Inferior parietal cortex (tissue), 1 donor: ENCODE data around the gene UNC5A.
"Not testable (repeated sequence)": the region's sequence is repeated elsewhere in the genome, so short reads cannot be mapped to it uniquely, and the experiment has no call there.

Experiments used
- DNase-seq: peaks from one replicate; pipeline ENCODE4 v3.0.0-alpha.2; 2016; ENCODE audit errors: extremely low spot score

UNC5A gene

DNA sequence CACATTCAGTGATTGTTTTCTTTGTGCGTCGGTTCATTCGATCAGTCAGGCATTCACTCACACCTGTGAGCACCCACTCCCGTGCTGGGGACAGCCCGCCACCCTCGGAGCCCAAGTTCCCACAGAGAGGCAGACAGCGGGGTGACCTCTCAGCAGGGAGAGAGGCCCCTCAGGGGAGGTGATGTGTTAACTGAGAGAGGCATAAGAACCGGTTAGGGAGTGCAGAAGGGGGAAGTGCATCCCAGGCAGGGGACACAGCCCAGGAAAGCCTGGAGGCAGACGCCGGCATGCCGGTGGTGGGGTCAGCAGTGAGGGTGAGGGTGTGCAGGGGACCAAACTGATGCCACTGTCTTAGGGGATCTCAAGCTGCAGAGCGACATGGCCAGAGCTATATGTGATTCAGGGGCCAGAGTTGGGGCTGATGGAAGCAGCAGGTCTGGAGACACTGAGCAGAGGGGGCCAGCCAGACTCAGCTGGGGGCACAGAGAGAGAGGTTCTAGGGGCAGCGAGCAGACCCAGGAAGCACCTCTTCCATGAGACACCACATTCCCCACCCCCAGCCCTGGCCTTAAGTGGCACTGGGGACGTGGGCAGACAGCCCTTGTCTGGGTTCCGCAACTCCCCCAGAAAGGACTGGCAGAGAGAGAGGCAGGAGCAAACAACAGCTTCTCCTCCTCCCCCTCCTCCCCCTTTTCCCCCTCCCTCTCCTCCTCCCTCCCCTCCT lies 52.8 kb downstream of the UNC5A start:
- no peak for DNase-seq

DNA sequence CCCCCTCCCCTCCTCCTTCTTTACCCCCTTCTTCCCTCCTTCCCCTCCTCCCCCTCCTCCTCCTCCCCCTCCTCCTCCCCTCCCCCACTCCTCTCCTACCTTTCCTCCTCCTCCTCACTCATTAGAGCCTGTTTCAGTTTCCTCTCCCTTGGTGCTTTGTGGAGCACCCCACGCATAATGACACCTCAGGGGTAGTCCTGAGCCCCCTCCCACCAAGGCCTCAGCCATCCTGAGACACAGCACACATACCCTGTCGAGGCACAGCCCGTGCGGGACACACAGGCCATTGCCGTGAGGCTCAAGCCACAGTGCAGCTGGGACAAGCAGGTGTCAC lies 53.4 kb downstream of the UNC5A start:
- DNase-seq: no peak

DNA sequence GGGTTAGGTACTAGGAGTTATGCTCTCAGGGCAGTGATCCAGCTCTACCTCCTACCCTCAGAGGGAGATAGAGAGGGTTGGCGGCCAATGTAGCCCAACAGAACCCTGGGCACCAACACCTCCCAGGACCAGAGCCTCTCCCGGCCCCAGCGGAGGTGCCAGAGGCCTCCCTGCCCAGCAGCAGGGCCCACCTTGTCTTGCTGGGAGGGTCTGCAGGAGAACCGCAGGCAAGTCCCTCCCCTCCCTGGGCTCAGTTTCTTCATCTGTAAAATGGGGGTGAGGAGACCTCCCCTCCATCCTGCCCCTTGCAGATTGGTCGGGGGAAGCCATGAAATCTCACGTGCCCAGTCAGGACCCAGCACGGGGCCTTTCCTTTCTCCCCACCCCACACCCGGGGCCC lies 54.4 kb downstream of the UNC5A start:
- DNase-seq: no peak

DNA sequence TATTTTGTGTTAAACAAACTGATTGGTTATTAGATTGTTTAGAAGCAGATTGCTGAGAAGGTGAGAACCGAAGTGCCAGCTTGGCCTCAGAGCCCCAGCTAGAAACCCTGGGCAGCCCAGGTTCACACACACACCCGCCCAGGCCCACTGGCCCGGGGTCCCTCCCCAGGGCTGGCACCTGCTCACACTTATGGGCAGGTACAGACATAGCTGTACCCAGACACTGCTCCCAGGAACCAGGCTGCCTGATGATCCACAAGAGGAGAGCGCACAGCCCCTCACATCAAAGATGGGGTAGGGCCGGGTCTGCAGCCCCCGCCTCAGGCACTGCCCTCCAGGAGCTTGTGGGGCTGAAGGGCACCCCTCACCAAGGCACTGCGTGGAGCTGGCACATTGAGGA lies 55.6 kb downstream of the UNC5A start:
- no peak for DNase-seq

DNA sequence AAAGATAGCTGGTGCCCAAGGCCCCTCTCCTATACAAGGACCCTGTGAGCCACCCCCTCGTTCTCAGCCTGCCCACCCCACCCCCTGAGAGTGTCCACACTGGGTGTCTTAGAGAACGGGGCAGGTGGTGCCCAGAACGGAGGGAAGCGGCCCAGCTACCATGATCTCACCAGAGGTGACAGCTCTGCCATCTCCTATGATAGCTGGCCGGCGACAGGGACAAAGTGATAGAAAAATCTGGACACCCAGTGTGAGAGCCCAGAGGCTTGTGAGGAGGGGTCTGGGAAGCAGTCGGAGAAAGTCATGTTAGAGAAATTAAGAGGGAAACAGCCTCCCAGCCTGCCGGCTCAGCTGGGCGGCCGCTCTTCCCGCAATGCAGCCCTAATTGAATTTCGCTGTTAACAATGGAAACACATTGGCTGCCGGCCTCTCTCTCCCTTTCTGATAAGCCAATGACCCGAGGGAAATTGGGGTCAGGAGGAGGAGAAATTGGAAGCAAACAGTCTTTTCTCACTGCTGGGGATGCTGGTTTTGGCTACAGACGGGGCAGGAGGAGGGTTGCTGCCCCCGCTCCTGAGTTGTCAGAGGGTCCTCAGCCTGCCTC lies 56.5 kb downstream of the UNC5A start:
- no peak for DNase-seq

DNA sequence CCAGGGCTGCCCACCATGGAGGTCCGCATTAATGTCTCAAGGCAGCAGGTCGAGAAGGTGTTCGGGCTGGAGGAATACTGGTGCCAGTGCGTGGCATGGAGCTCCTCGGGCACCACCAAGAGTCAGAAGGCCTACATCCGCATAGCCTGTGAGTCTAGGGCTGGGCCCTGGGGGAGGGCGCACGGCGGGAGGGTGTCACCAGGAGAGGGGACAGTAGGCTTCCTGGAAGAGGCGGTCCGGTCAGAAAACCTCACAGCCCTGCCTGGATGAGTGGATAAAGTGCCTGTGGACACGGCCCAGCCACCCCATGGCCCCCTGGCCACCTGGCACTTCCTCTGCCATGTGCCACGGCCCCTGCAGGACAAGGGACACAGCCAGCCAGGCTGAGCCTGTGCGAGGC lies 57.8 kb downstream of the UNC5A start:
- DNase-seq: no peak

DNA sequence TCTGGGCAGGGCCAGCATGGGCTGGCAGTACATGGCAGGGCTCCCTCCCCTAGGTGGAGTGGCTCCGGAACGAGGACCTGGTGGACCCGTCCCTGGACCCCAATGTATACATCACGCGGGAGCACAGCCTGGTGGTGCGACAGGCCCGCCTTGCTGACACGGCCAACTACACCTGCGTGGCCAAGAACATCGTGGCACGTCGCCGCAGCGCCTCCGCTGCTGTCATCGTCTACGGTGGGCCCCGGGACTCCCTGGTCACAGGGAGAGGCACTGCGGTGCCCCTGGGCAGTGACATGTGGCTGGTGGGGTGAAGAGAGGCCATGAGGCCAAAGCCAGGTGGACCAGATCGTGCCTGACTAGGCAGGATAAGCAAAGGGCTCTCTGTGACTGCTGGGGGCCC lies 58.4 kb downstream of the UNC5A start:
- no peak for DNase-seq

DNA sequence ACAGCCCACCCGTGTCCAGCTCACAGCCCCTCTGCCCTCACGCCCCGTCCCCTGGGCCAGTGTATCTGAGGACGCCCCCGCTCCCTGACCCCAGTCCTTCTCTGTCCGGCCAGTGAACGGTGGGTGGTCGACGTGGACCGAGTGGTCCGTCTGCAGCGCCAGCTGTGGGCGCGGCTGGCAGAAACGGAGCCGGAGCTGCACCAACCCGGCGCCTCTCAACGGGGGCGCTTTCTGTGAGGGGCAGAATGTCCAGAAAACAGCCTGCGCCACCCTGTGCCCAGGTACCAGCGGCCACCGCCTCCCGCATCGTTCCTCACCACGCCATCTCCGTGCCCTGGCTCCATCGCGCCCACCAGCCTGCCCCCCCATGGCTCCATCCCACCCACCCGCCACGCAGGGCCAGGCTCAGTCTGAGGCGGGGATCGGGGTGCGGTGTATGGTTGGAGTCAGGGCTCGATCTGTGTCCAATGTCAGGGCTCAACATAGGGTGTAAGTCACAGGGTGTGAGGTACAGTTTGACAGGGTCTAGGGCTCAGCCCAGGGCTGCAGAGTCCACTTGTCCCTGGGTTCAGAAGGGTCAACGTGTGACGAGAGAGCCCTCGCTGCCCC lies 59.2 kb downstream of the UNC5A start:
- DNase-seq: no peak

DNA sequence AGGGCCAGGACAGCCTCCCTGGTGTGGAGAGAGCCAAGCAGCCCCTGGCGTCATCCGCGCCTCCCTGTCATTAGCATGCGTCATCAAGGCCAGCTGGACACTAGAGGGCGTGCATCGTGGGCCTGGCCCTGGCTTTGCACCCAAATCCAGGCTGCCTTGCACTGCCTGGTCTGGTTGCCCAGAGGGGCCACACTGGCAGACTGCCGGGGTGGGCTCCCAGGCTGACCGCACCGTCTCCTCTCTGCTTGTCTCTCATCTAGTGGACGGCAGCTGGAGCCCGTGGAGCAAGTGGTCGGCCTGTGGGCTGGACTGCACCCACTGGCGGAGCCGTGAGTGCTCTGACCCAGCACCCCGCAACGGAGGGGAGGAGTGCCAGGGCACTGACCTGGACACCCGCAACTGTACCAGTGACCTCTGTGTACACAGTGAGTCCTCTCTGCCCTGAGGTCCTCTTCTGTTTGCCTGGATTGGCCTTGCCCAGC lies 59.8 kb downstream of the UNC5A start:
- no peak for DNase-seq

DNA sequence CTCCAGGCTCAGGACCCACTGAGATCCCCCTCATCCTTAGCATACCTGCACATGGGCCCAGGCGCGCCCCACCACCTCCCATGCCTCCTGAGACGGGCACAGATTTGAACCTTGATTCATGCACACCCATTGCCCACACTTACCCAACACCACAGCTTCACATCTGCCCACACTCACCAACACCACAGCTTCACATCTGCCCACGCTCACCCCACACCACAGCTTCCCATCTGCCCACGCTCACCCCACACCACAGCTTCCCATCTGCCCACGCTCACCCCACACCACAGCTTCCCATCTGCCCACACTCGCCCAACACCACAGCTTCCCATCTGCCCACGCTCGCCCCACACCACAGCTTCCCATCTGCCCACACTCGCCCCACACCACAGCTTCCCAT lies 60.3 kb downstream of the UNC5A start:
- not testable (repeated sequence) for DNase-seq

DNA sequence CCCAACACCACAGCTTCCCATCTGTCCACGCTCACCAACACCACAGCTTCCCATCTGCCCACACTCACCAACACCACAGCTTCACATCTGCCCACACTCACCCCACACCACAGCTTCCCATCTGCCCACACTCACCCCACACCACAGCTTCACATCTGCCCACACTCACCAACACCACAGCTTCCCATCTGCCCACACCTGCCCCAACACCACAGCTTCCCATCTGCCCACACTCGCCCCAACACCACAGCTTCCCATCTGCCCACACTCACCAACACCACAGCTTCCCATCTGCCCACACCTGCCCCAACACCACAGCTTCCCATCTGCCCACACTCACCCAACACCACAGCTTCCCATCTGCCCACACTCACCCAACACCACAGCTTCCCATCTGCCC lies 62.2 kb downstream of the UNC5A start:
- not testable (repeated sequence) for DNase-seq

DNA sequence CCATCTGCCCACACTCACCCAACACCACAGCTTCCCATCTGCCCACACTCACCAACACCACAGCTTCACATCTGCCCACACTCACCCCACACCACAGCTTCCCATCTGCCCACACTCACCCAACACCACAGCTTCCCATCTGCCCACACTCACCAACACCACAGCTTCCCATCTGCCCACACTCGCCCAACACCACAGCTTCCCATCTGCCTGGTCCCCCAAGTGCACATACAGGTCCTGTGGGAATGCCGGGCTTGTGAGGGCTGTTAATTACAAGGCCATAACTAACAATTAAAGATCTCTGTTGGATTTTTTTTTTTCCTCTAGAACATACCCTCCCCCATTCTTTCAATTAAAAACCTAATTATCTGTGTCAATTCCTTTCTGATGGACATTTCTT lies 62.7 kb downstream of the UNC5A start:
- DNase-seq: not testable (repeated sequence)

DNA sequence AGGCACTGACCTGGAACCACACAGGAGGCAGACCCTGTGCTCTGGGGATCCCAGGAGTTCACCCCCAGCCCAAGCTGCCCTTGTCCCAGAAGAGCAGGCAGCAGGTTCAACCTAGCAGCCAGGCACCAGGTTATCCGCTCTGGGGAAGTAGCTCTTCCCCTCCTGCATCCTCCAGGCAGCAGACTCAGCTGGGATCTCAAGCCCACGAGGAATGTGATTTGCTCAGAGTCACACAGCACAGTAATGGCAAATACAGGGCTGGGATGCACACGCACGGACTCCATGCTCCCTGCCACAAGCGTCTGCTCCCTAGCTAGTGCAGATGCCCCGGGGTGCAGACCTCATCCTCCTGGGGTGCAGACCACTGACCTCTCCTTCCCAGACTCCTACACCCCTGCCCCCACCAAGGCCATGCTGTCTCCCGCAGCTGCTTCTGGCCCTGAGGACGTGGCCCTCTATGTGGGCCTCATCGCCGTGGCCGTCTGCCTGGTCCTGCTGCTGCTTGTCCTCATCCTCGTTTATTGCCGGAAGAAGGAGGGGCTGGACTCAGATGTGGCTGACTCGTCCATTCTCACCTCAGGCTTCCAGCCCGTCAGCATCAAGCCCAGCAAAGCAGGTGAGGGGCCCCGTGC lies 63.3 kb downstream of the UNC5A start:
- no peak for DNase-seq

DNA sequence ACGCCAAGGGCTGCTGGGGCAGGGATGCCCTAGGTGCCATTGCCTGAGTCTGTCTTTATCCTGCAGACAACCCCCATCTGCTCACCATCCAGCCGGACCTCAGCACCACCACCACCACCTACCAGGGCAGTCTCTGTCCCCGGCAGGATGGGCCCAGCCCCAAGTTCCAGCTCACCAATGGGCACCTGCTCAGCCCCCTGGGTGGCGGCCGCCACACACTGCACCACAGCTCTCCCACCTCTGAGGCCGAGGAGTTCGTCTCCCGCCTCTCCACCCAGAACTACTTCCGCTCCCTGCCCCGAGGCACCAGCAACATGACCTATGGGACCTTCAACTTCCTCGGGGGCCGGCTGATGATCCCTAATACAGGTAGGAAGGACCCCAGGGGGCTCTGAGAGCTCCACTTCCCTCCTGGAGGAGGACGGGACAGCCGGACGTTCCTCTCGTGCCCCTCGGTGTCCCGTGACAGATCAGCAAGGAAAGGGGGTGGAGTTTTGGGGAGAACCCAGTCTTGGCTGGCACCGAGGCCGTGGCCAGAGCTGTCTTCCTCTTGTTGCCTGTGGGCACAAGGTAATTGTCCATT lies 63.9 kb downstream of the UNC5A start:
- DNase-seq: no peak

DNA sequence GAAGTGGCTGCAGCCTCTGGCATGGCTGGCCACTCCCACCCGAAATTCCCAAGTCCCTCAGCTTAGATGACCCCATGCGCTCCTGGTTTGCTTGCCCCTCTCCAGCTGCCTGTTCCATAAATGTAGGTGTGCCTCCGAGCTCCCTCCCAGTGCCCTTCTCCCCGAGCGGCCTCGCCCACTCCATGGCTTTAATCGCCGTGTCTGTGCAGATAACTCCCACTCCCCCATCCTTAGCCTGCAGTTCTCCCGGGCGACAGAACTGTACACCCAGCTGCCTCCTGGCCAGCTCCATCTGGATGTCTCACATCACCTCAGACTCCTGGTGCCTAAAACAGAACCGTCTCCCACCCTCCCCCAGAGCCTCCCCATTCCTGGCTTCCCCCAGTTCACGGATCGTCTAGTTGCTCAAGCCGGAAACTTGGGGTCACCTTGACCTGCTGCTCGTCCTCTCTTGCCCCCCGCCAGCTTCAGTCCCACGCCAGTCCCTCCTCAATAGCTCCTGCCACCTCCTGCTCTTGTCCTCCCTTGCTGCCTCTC lies 64.7 kb downstream of the UNC5A start:
- DNase-seq: no peak

DNA sequence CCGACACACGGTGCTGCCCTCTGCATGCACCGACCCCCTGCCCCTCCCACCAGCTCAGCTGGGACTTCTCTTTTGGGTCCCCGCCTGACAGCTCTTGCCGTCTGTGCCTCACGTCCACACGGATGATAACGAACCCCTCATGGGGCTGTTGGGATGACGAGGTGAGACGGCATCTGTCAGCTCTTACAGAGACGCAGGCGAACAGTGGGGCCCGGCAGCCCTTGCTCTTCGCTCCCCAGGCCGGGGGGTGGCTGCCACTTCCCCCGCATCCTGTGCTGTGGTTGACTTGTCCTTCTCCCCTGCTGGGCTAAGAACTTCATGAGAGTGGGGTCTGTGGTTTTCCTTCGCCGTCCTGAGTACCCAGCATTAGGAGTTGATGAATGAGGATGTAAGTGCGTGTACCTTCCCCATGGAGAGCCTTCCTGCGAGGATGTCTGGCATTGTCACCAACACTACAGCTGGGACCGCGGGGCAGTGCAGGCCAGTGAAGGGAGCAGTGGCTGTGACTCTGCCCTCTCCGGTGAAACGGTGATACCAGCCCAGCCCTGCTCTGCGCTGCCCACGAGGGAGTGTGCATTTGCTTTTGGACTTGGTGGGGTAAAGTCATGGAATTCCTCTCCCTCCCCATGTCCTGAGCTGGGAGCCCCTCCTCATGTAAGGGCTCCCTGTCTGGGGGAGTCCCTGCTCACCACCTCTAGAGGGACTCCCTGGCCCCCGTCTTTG lies 65.6 kb downstream of the UNC5A start:
- DNase-seq: no peak

DNA sequence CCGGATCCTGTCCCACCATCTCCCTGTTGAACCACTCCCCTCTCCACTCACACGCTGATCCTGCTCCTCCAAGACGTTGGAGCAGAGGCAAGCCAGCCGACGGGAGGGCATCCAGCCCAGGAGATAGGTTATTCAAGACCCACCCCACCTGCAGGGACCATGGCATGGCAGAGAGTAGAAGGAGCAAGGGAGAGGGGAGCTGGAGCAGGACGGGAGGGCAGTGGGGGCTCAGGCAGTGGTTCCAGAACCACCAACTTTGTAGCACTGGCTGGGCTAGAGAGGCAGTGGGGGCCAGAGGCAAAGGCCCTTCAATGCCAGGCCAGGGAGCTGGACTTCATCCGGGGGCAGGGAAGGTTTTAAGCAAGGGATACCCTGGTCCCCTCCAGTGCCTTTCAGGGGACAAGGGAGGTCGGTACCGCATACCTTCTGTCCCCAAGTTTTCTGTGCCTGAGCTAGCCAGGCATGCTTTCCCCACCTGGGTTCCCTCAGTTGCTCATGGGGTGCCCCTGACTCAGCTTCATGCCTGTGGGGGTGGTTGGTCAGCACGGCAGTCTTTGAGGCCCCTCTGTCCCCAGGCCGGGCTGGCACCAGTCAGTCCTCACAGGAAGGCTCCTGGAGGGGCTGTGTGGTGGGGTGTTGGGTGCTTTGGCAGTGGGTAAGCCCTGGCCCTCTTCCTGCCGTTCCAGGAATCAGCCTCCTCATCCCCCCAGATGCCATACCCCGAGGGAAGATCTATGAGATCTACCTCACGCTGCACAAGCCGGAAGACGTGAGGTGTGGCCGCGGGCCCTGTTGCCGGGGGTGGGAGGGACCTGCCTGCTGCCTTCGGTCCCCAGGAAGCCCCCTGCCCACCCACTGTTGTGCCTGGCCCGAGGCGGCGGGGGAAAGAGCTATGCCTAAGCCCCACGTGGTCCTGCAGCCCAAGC lies 66.4 kb downstream of the UNC5A start:
- DNase-seq: no peak

DNA sequence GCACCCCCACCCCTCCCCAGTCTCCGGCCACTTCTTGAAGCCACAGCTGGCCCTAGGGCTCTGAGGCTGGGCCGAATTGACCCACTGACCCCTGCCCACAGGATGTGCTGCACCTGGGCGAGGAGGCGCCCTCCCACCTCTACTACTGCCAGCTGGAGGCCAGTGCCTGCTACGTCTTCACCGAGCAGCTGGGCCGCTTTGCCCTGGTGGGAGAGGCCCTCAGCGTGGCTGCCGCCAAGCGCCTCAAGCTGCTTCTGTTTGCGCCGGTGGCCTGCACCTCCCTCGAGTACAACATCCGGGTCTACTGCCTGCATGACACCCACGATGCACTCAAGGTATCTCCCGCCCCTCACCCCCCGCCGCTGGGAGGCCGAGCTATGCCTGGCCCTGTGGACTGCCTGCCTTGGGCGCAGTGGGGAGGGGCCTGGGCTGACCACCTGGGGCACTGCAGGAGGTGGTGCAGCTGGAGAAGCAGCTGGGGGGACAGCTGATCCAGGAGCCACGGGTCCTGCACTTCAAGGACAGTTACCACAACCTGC lies 67.5 kb downstream of the UNC5A start:
- no peak for DNase-seq

DNA sequence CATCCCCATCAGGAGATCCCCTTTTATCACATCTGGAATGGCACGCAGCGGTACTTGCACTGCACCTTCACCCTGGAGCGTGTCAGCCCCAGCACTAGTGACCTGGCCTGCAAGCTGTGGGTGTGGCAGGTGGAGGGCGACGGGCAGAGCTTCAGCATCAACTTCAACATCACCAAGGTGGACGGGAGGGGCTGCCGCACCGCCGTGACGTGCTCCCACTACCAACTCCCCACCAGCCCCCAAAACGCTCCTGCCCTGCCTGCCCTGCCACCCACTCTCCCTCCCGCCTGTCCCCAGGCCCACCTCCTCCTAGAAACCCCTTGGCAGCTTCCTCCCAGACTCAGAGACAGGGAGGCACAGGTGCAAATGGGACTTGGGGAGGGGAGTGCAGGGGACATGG lies 68.1 kb downstream of the UNC5A start:
- no peak for DNase-seq
